HG03342 (cell line): ENCODE results near the gene DEFB127.
"Not testable (repeated sequence)": the region's sequence is repeated elsewhere in the genome, so short reads cannot be mapped to it uniquely, and the experiment has no call there.

Experiments used
- ATAC-seq: cut with Tn5 transposase; IDR thresholded peaks from one replicate; pipeline ENCODE4 v1.9.1; 2021; ENCODE audit warnings: mild to moderate bottlenecking, moderate library complexity; ENCODE audit not compliant: unreplicated experiment

Gene DEFB127

GRCh38 chr20:157154-157553 is at the start of gene DEFB127:
Gene DEFB127, plus strand, starts transcription at chr20:157454. Its CDS starts 91 bp downstream, at chr20:157545.
- no peak for ATAC-seq

GRCh38 chr20:112396-112795 is 44.9 kb upstream of the DEFB127 start:
- no peak for ATAC-seq

GRCh38 chr20:117518-117917 is 39.7 kb upstream of the DEFB127 start:
- no peak for ATAC-seq

- not testable (repeated sequence) for ATAC-seq
Observed at GRCh38 chr20:129786-130323, 27.4 kb upstream of the DEFB127 start.

GRCh38 chr20:137668-138490 is 19.4 kb upstream of the DEFB127 start:
- ATAC-seq: no peak

- no peak for ATAC-seq
Observed at GRCh38 chr20:142290-142689, 15.0 kb upstream of the DEFB127 start, which contains the start of gene DEFB126. Gene DEFB126, plus strand, starts transcription at chr20:142590. Its CDS starts 39 bp downstream, at chr20:142629.

GRCh38 chr20:145877-146276 is 11.4 kb upstream of the DEFB127 start:
- ATAC-seq: no peak

- no peak for ATAC-seq
Observed at GRCh38 chr20:152131-152530, 5.1 kb upstream of the DEFB127 start.

- ATAC-seq: no peak
Observed at GRCh38 chr20:164618-165017, 7.4 kb downstream of the DEFB127 start.

GRCh38 chr20:168876-169275 is 11.6 kb downstream of the DEFB127 start:
- no peak for ATAC-seq

GRCh38 chr20:184288-184687 is 27.0 kb downstream of the DEFB127 start:
- ATAC-seq: no peak

- no peak for ATAC-seq
Observed at GRCh38 chr20:187733-188132, 30.5 kb downstream of the DEFB127 start.

- no peak for ATAC-seq
Observed at GRCh38 chr20:189611-190010, 32.4 kb downstream of the DEFB127 start, which contains the start of gene DEFB128. Gene DEFB128, minus strand, starts transcription at chr20:189711. Its CDS starts 88 bp downstream, at chr20:189623.

GRCh38 chr20:198225-198624 is 41.0 kb downstream of the DEFB127 start:
- no peak for ATAC-seq

GRCh38 chr20:199996-200395 is 42.7 kb downstream of the DEFB127 start:
- no peak for ATAC-seq

- not testable (repeated sequence) for ATAC-seq
Observed at GRCh38 chr20:203630-204029, 46.4 kb downstream of the DEFB127 start.
